SK-N-SH (cell line): ENCODE results near the gene SDF4. TPM values are rescaled to one million over a fixed set of nuclear protein-coding genes. Genes with fewer than 3 reads are reported as not detected.

ENCODE experiments used
- CTCF ChIA-PET: fragments of 300-600, 350-600 bp; formaldehyde crosslinking; extraction: SDS; loops from one replicate; lab custom pipeline; 2021; lab: Yijun Ruan, JAX
- POLR2A ChIA-PET: fragments of 350-600 bp; sonication (Branson Sonifier 250); formaldehyde crosslinking; extraction: SDS; loops from one replicate; lab custom pipeline; 2020; ENCODE audit warnings: antibody characterized with exemption, inconsistent platforms; lab: Yijun Ruan, JAX
- DNase-seq: peaks from one replicate; pipeline ENCODE4 v3.0.0; 2012
- H2AFZ ChIP-seq: fragments of 200-600 bp; sonication (generic); 2 replicates; pipeline ENCODE4 v1.8.1; 2016; ENCODE audit warnings: antibody characterized with exemption, mild to moderate bottlenecking, low read depth
- H3F3A ChIP-seq: fragments of 200-600 bp; sonication (generic); replicated peaks from 2 replicates; pipeline ENCODE3; 2016; ENCODE audit warnings: antibody characterized with exemption, mild to moderate bottlenecking; ENCODE audit not compliant: insufficient read depth
- H3K27ac ChIP-seq, 2 experiments: fragments of 200-500 bp in 1 of 2; fragments of 200-600 bp in 1 of 2; sonication (Bioruptor generic) in 1 of 2; sonication (generic), shearing (Covaris generic) in 1 of 2; 2 replicates each; pipeline versions ENCODE4 v1.5.1 to v1.6.1; 2014 to 2016; ENCODE audit warnings: low read depth in 2 of 2, inconsistent platforms in 1 of 2, low read length in 1 of 2, mild to moderate bottlenecking in 1 of 2, mixed read lengths in 1 of 2
- H3K27me3 ChIP-seq: fragments of 200-600 bp; sonication (generic), shearing (Covaris generic); 2 replicates; pipeline ENCODE4 v1.6.1; 2016; ENCODE audit warnings: mixed run types; ENCODE audit not compliant: insufficient read depth
- H3K36me3 ChIP-seq, 2 experiments: fragments of 200-500 bp in 1 of 2; fragments of 200-600 bp in 1 of 2; sonication (Bioruptor generic) in 1 of 2; sonication (generic) in 1 of 2; replicated peaks in 1 of 2; 2 replicates each; pipeline versions ENCODE3 to v1.5.1; 2014 to 2016; ENCODE audit warnings: low read length in 1 of 2, mild to moderate bottlenecking in 1 of 2; ENCODE audit not compliant: insufficient read depth in 2 of 2, control insufficient read depth in 1 of 2
- H3K4me1 ChIP-seq, 2 experiments: fragments of 200-500 bp in 1 of 2; fragments of 200-600 bp in 1 of 2; sonication (Bioruptor generic) in 1 of 2; sonication (generic), shearing (Covaris generic) in 1 of 2; 2 replicates each; pipeline versions ENCODE4 v1.5.1 to v1.6.1; 2014 to 2016; ENCODE audit warnings: low read depth in 1 of 2, low read length in 1 of 2, mixed run types in 1 of 2; ENCODE audit not compliant: insufficient read depth in 2 of 2, control insufficient read depth in 1 of 2
- H3K4me2 ChIP-seq: fragments of 200-600 bp; sonication (generic), shearing (Covaris generic); 2 replicates; pipeline ENCODE4 v1.6.1; 2017; ENCODE audit warnings: mixed run types
- H3K4me3 ChIP-seq, 2 experiments: fragments of 200-500 bp in 1 of 2; fragments of 200-600 bp in 1 of 2; sonication (Bioruptor generic) in 1 of 2; sonication (generic), shearing (Covaris generic) in 1 of 2; 2 replicates each; pipeline versions ENCODE4 v1.5.1 to v1.8.1; 2014 to 2016; ENCODE audit warnings: low read depth in 2 of 2, inconsistent platforms in 1 of 2, low read length in 1 of 2, mild to moderate bottlenecking in 1 of 2, mixed read lengths in 1 of 2, moderate library complexity in 1 of 2
- H3K79me2 ChIP-seq: fragments of 200-600 bp; sonication (generic); 2 replicates; pipeline ENCODE4 v1.8.1; 2017; ENCODE audit warnings: mild to moderate bottlenecking; ENCODE audit not compliant: insufficient read depth
- H3K9ac ChIP-seq: fragments of 200-600 bp; sonication (generic); 2 replicates; pipeline ENCODE4 v1.6.1; 2017; ENCODE audit warnings: mixed run types
- H3K9me2 ChIP-seq: fragments of 200-600 bp; sonication (generic); 2 replicates; pipeline ENCODE4 v1.6.1; 2017; ENCODE audit warnings: mixed run types
- H3K9me3 ChIP-seq: fragments of 200-600 bp; sonication (generic); 2 replicates; pipeline ENCODE4 v1.6.1; 2017; ENCODE audit warnings: mixed run types, mild to moderate bottlenecking, moderate library complexity
- H4K20me1 ChIP-seq: fragments of 200-600 bp; sonication (generic); 2 replicates; pipeline ENCODE4 v1.6.1; 2017; ENCODE audit warnings: mild to moderate bottlenecking, mixed run types; ENCODE audit not compliant: insufficient read depth
- CTCF ChIP-seq: fragments of 200-600 bp; sonication (generic); IDR thresholded peaks from 2 replicates; pipeline ENCODE4 v1.6.1; 2017; ENCODE audit warnings: antibody characterized with exemption, mild to moderate bottlenecking, moderate library complexity
- FOSL2 ChIP-seq: IDR thresholded peaks from 2 replicates; pipeline ENCODE4 v1.4.0; 2012; ENCODE audit warnings: low read depth, mild to moderate bottlenecking, moderate library complexity, borderline replicate concordance
- FOXJ3 ChIP-seq: sonication (generic); formaldehyde crosslinking; IDR thresholded peaks from 2 replicates; pipeline ENCODE4 v1.5.1; 2020; ENCODE audit warnings: mild to moderate bottlenecking, missing genetic modification reagents
- GABPA ChIP-seq: IDR thresholded peaks from 2 replicates; pipeline ENCODE4 v1.4.0; 2012; ENCODE audit warnings: low read depth, mild to moderate bottlenecking
- GATA2 ChIP-seq: sonication (generic); formaldehyde crosslinking; IDR thresholded peaks from 2 replicates; pipeline ENCODE4 v1.5.0; 2020; ENCODE audit warnings: mild to moderate bottlenecking, missing genetic modification reagents
- MXI1 ChIP-seq: IDR thresholded peaks from 2 replicates; pipeline ENCODE4 v1.6.1; 2012; ENCODE audit warnings: mild to moderate bottlenecking, low read depth, low read length, improper control_type of control experiment
- REST ChIP-seq: IDR thresholded peaks from 2 replicates; pipeline ENCODE4 v1.6.1; 2012; ENCODE audit warnings: mild to moderate bottlenecking, low read depth, low read length, moderate library complexity
- RXRA ChIP-seq: IDR thresholded peaks from 2 replicates; pipeline ENCODE4 v1.4.0; 2012; ENCODE audit warnings: low read depth, mild to moderate bottlenecking, borderline replicate concordance
- SMC3 ChIP-seq: IDR thresholded peaks from 2 replicates; pipeline ENCODE4 v1.6.1; 2012; ENCODE audit warnings: low read depth, low read length, improper control_type of control experiment
- TAF1 ChIP-seq: IDR thresholded peaks from 2 replicates; pipeline ENCODE4 v1.6.1; 2012; ENCODE audit warnings: low read depth, mild to moderate bottlenecking, low read length, moderate library complexity, borderline replicate concordance
- USF1 ChIP-seq: IDR thresholded peaks from 2 replicates; pipeline ENCODE4 v1.4.0; 2012; ENCODE audit warnings: low read depth, borderline replicate concordance
- YY1 ChIP-seq: IDR thresholded peaks from 2 replicates; pipeline ENCODE4 v1.4.0; 2012; ENCODE audit warnings: low read depth, mild to moderate bottlenecking
- whole genome bisulfite sequencing: methylation state at CpG from one replicate; pipeline ENCODE4 v1.1.6; 2017; ENCODE audit warnings: low lambda C conversion rate; 5-methylcytosine and 5-hydroxymethylcytosine counted together
- polyA plus RNA-seq, 3 experiments: library from polyadenylated mRNA; depleted of rRNA; stranded (reverse); fragments of >200 nt; gene quantifications; 2 replicates each; pipeline ENCODE4 v1.2.3, GENCODE V29; 2012

The SDF4 gene
- polyA plus RNA-seq, 1 of the 3 experiments (the other 2 are of a cell fraction) = 265 TPM

DNA sequence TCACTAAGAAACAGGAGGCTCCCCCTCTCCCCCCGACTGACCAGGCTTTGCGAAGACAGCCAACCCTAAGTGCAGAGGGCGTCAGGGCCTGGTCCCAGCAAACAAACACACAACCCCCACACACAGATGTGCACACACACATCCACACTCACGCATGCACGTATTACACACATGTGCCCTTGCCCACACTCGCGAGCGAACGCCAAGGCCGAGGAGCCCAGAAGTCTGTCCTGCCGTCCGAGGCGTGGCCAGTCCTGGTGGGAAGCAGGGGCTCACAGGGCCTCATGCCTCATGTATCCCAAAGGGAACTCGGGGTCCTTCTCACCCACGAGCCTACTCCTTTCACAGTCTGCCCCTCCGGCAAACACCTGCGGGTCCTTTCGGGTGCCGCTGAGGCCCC lies 2.0 kb downstream of the SDF4 start:
- H3K36me3 ChIP-seq = peaks cover 0 to 33% of the 10 kb centered on the region in 2 experiments
- H4K20me1 ChIP-seq = peaks cover 13% of the 10 kb centered on the region; the same call in 1 of the 2 replicates
- 94% methylated on average over 10 of the region's 19 CpGs for WGBS
- no peak for DNase-seq
- H3K27me3 ChIP-seq = no peaks in the 10 kb centered on the region
- no peak overlapping the region for H3K4me3 ChIP-seq
- ChIA-PET CTCF (interaction anchor here (7.4 kb wide), 1 partner anchor 107 kb away, joined by 37 read pairs; no protein-coding TSS in a partner anchor), POLR2A (no interaction called here)
- H2AFZ ChIP-seq = no peak overlapping the region
- H3K27ac ChIP-seq = no peak overlapping the region
- H3K9me2 ChIP-seq = no peaks in the 10 kb centered on the region
- H3K9ac ChIP-seq = no peak overlapping the region
- no peaks in the 10 kb centered on the region for H3K9me3 ChIP-seq
- peaks cover 0 to 16% of the 10 kb centered on the region in 2 experiments; a peak in 1 of 4 replicates for H3K4me1 ChIP-seq
- H3F3A ChIP-seq = peaks cover 7% of the 10 kb centered on the region
- peaks cover 68% of the 10 kb centered on the region for H3K79me2 ChIP-seq
- no peak for TF ChIP-seq FOSL2
- no peak for TF ChIP-seq GATA2 (CRISPR knock-in tag)
- TF ChIP-seq YY1 = no peak
- no peak for TF ChIP-seq FOXJ3 (CRISPR knock-in tag)
- TF ChIP-seq GABPA = no peak
- TF ChIP-seq RXRA = no peak
- TF ChIP-seq USF1 = no peak
- TF ChIP-seq TAF1 = no peak
- TF ChIP-seq REST = no peak
- TF ChIP-seq CTCF = no peak
- TF ChIP-seq MXI1 = no peak
- TF ChIP-seq SMC3 = no peak
- 0 out of 2 replicates have a peak overlapping the region, but pooled peaks have one; percentile 95 for H3K4me2 ChIP-seq
